ENCODE results near the gene DNAAF1.

DNAAF1 gene

GRCh38 chr16:84119368-84119767 lies 25.7 kb upstream of the DNAAF1 start:
- Histone ChIP-seq H3K4me2 (ENCODE audit: low read length) (no peak overlapping the region), H3K27me3 (ENCODE audit: low read depth, low read length) (no peaks in the 10 kb centered on the region), H3K4me1 (ENCODE audit: low read length) (peaks cover 11% of the 10 kb centered on the region; the same call in 1 of the 2 replicates), H3K4me3 (ENCODE audit: low read length) (no peak overlapping the region), H3K36me3 (replicated peaks; ENCODE audit: low read depth, low read length) (peaks cover 4% of the 10 kb centered on the region), H3K9ac (ENCODE audit: low read length) (no peak overlapping the region), H4K20me1 (ENCODE audit: insufficient read depth, low read length) (peaks cover 6% of the 10 kb centered on the region), H3K79me2 (ENCODE audit: low read length) (peaks cover 20% of the 10 kb centered on the region), H3K9me3 (ENCODE audit: insufficient read depth, low read length) (no peaks in the 10 kb centered on the region), H3K27ac (ENCODE audit: low read length) (no peak overlapping the region), H2AFZ (ENCODE audit: low read depth, low read length) (no peak overlapping the region)
- TF ChIP-seq EZH2phosphoT487 (IDR thresholded peaks at IDR 0.05; ENCODE audit: low read depth) (no peak), CTCF (IDR thresholded peaks at IDR 0.05; ENCODE audit: low read depth, low read length) (no peak)

- Histone ChIP-seq H2AFZ (ENCODE audit: low read depth, low read length) (no peak overlapping the region), H3K79me2 (ENCODE audit: low read length) (peaks cover 14% of the 10 kb centered on the region), H3K4me3 (ENCODE audit: low read length) (no peak overlapping the region), H3K9ac (ENCODE audit: low read length) (no peak overlapping the region), H4K20me1 (ENCODE audit: insufficient read depth, low read length) (peaks cover 5% of the 10 kb centered on the region), H3K4me1 (ENCODE audit: low read length) (peaks cover 11% of the 10 kb centered on the region; the same call in 1 of the 2 replicates), H3K27me3 (ENCODE audit: low read depth, low read length) (no peaks in the 10 kb centered on the region), H3K4me2 (ENCODE audit: low read length) (no peak overlapping the region), H3K36me3 (replicated peaks; ENCODE audit: low read depth, low read length) (peaks cover 4% of the 10 kb centered on the region), H3K9me3 (ENCODE audit: insufficient read depth, low read length) (no peaks in the 10 kb centered on the region), H3K27ac (ENCODE audit: low read length) (no peak overlapping the region)
- TF ChIP-seq CTCF (IDR thresholded peaks at IDR 0.05; ENCODE audit: low read depth, low read length) (no peak), EZH2phosphoT487 (IDR thresholded peaks at IDR 0.05; ENCODE audit: low read depth) (no peak)
Observed at GRCh38 chr16:84120023-84120422, 25.1 kb upstream of the DNAAF1 start.

- no peak overlapping the region for H3K4me3 ChIP-seq (ENCODE audit: low read length)
- H3K9me3 ChIP-seq (ENCODE audit: insufficient read depth, low read length) = no peaks in the 10 kb centered on the region
- H3K27me3 ChIP-seq (ENCODE audit: low read depth, low read length) = no peaks in the 10 kb centered on the region
- peaks cover 4% of the 10 kb centered on the region; the same call in 1 of the 2 replicates for H3K4me1 ChIP-seq (ENCODE audit: low read length)
- peaks cover 4% of the 10 kb centered on the region for H3K36me3 ChIP-seq (replicated peaks; ENCODE audit: low read depth, low read length)
- no peak overlapping the region for H3K4me2 ChIP-seq (ENCODE audit: low read length)
- H3K79me2 ChIP-seq (ENCODE audit: low read length) = peaks cover 4% of the 10 kb centered on the region
- no peak overlapping the region for H3K27ac ChIP-seq (ENCODE audit: low read length)
- H2AFZ ChIP-seq (ENCODE audit: low read depth, low read length) = no peak overlapping the region
- TF ChIP-seq EZH2phosphoT487 (IDR thresholded peaks at IDR 0.05; ENCODE audit: low read depth) (no peak), CTCF (IDR thresholded peaks at IDR 0.05; ENCODE audit: low read depth, low read length) (no peak)
- H3K9ac ChIP-seq (ENCODE audit: low read length) = no peak overlapping the region
- H4K20me1 ChIP-seq (ENCODE audit: insufficient read depth, low read length) = no peaks in the 10 kb centered on the region
Observed at GRCh38 chr16:84121007-84121406, 24.1 kb upstream of the DNAAF1 start.

GRCh38 chr16:84124257-84125073 lies 20.6 kb upstream of the DNAAF1 start:
- Histone ChIP-seq H3K79me2 (ENCODE audit: low read length) (no peaks in the 10 kb centered on the region), H3K9ac (ENCODE audit: low read length) (no peak overlapping the region), H3K4me1 (ENCODE audit: low read length) (no peaks in the 10 kb centered on the region), H3K36me3 (replicated peaks; ENCODE audit: low read depth, low read length) (peaks cover 7% of the 10 kb centered on the region), H4K20me1 (ENCODE audit: insufficient read depth, low read length) (no peaks in the 10 kb centered on the region), H3K27ac (ENCODE audit: low read length) (no peak overlapping the region), H2AFZ (ENCODE audit: low read depth, low read length) (no peak overlapping the region), H3K4me2 (ENCODE audit: low read length) (no peak overlapping the region), H3K4me3 (ENCODE audit: low read length) (no peak overlapping the region), H3K27me3 (ENCODE audit: low read depth, low read length) (no peaks in the 10 kb centered on the region), H3K9me3 (ENCODE audit: insufficient read depth, low read length) (no peaks in the 10 kb centered on the region)
- TF ChIP-seq CTCF (IDR thresholded peaks at IDR 0.05; ENCODE audit: low read depth, low read length) = no peak
- no peak for TF ChIP-seq EZH2phosphoT487 (IDR thresholded peaks at IDR 0.05; ENCODE audit: low read depth)

Data from OCI-LY3 (cell line).